RPMI7951 (cell line): ENCODE results near the gene ZNF385B. TPM values are rescaled to one million over a fixed set of nuclear protein-coding genes. Genes with fewer than 3 reads are reported as not detected.

ENCODE experiments used
- DNase-seq: peaks from one replicate; pipeline ENCODE4 v3.0.0-alpha.2; 2012; ENCODE audit warnings: low read depth
- total RNA-seq: library from RNA; depleted of rRNA; stranded (reverse); fragments of >200 nt; shearing (Covaris generic); gene quantifications from 2 replicates; pipeline ENCODE4 v1.2.3, GENCODE V29; 2014

The ZNF385B gene
- total RNA-seq, 1 experiment from 2014 or later = 0.48 TPM

GRCh38 chr2:179685146-179685545 is 176.3 kb downstream of the ZNF385B start:
- no peak for DNase-seq

GRCh38 chr2:179682756-179683155 is 178.7 kb downstream of the ZNF385B start:
- DNase-seq = no peak

- DNase-seq = no peak
Observed at GRCh38 chr2:179677746-179678505, 183.5 kb downstream of the ZNF385B start.

GRCh38 chr2:179677077-179677688 is 184.2 kb downstream of the ZNF385B start:
- no peak for DNase-seq

- no peak for DNase-seq
Observed at GRCh38 chr2:179675435-179675834, 186.0 kb downstream of the ZNF385B start.

GRCh38 chr2:179671043-179671981 is 190.1 kb downstream of the ZNF385B start:
- no peak for DNase-seq

- DNase-seq = no peak
Observed at GRCh38 chr2:179669196-179669595, 192.2 kb downstream of the ZNF385B start.

- DNase-seq = no peak
Observed at GRCh38 chr2:179664972-179665812, 196.2 kb downstream of the ZNF385B start.

GRCh38 chr2:179661986-179662385 is 199.4 kb downstream of the ZNF385B start:
- DNase-seq = no peak

GRCh38 chr2:179657068-179657595 is 204.3 kb downstream of the ZNF385B start:
- DNase-seq = no peak

- DNase-seq = peak; percentile 7
Observed at GRCh38 chr2:179655627-179656026, 205.8 kb downstream of the ZNF385B start.

- no peak for DNase-seq
Observed at GRCh38 chr2:179654806-179655205, 206.6 kb downstream of the ZNF385B start.

GRCh38 chr2:179652296-179652695 is 209.1 kb downstream of the ZNF385B start:
- DNase-seq = no peak

- DNase-seq = no peak
Observed at GRCh38 chr2:179650420-179650819, 211.0 kb downstream of the ZNF385B start.

GRCh38 chr2:179646862-179647587 is 214.4 kb downstream of the ZNF385B start:
- DNase-seq = no peak

GRCh38 chr2:179646173-179646769 is 215.1 kb downstream of the ZNF385B start:
- no peak for DNase-seq

- no peak for DNase-seq
Observed at GRCh38 chr2:179645047-179645446, 216.4 kb downstream of the ZNF385B start.

GRCh38 chr2:179642462-179642861 is 218.9 kb downstream of the ZNF385B start:
- DNase-seq = no peak

GRCh38 chr2:179636995-179637394 is 224.4 kb downstream of the ZNF385B start:
- DNase-seq = no peak
